K562 (cell line): ENCODE data around the gene MCL1. TPM values are rescaled to one million over a fixed set of nuclear protein-coding genes. Genes with fewer than 3 reads are reported as not detected.

Experiments
- C11orf30 ChIP-seq: fragments of 450-650 bp; IDR thresholded peaks from 2 replicates; pipeline ENCODE4 v1.6.1; 2016; ENCODE audit warnings: low read depth, mild to moderate bottlenecking
- NFIC ChIP-seq: fragments of 450-650 bp; IDR thresholded peaks from 2 replicates; pipeline ENCODE4 v1.6.1; 2017; ENCODE audit warnings: mild to moderate bottlenecking, inconsistent platforms
- NR0B1 ChIP-seq: fragments of 450-650 bp; IDR thresholded peaks from one replicate; pipeline ENCODE4 v1.6.1; 2018; ENCODE audit warnings: mild to moderate bottlenecking, moderate library complexity; ENCODE audit not compliant: partially characterized antibody
- SIN3A ChIP-seq, 2 experiments: fragments of 150-350 bp in 1 of 2; IDR thresholded peaks; 2 replicates each; pipeline ENCODE4 v1.6.1; 2011 to 2016; ENCODE audit warnings: borderline replicate concordance in 2 of 2, low read depth in 2 of 2, low read length in 2 of 2, mild to moderate bottlenecking in 2 of 2, moderate library complexity in 2 of 2; ENCODE audit not compliant: control insufficient read depth in 1 of 2
- TSC22D4 ChIP-seq: fragments of 450-650 bp; IDR thresholded peaks from 2 replicates; pipeline ENCODE4 v1.6.1; 2016; ENCODE audit warnings: missing genetic modification characterization, missing biosample characterization, control low read depth
- USF2 ChIP-seq: sonication (generic); formaldehyde crosslinking; IDR thresholded peaks from 2 replicates; pipeline ENCODE4 v1.5.0; 2020; ENCODE audit warnings: missing genetic modification reagents
- ZBTB40 ChIP-seq, 2 experiments: fragments of 450-650 bp in 1 of 2; sonication (generic) in 1 of 2; formaldehyde crosslinking in 1 of 2; IDR thresholded peaks; 2 replicates each; pipeline versions ENCODE4 v1.7.1 to v1.9.0; 2016 to 2022; ENCODE audit warnings: inconsistent platforms in 1 of 2, mild to moderate bottlenecking in 1 of 2, missing genetic modification reagents in 1 of 2
- ZEB2 ChIP-seq: fragments of 450-650 bp; IDR thresholded peaks from 2 replicates; pipeline ENCODE4 v1.6.1; 2016
- ZNF23 ChIP-seq: fragments of 250-450 bp; sonication (Bioruptor Pico); IDR thresholded peaks from 2 replicates; pipeline ENCODE4 v1.4.0; 2020; ENCODE audit warnings: mild to moderate bottlenecking
- ZNF518B ChIP-seq: fragments of 250-450 bp; sonication (Bioruptor Pico); IDR thresholded peaks from 2 replicates; pipeline ENCODE4 v1.5.0; 2021; ENCODE audit warnings: mild to moderate bottlenecking, moderate library complexity
- polyA plus RNA-seq, 8 experiments: library from polyadenylated mRNA; depleted of rRNA in 4 of 8; stranded (reverse) in 5 of 8; unstranded in 3 of 8; fragments of >200 nt; fragmentation: Nextera tagmentation in 2 of 8; fragmentation: Illumina TruSeq in 1 of 8; extraction: Ambion mirVana in 2 of 8; extraction: Trizol in 1 of 8; gene quantifications; 2 replicates each; pipeline versions ENCODE4 v1.2.1 to v1.2.3, GENCODE V29; 2011 to 2014; ENCODE audit warnings: inconsistent platforms in 1 of 8, missing spikeins in 1 of 8
- total RNA-seq, 7 experiments: library from RNA; depleted of rRNA in 6 of 7; stranded (reverse); fragments of >200 nt in 6 of 7; fragmentation: Illumina TruSeq in 2 of 7; extraction: Trizol in 2 of 7; gene quantifications; 2 replicates each; pipeline versions ENCODE4 v1.2.1 to v1.2.3, GENCODE V29; 2011 to 2021; ENCODE audit warnings: low replicate concordance in 1 of 7

The MCL1 gene
- total and polyA plus RNA-seq, 9 of the 15 experiments (the other 6 are each of a cell fraction or from before 2014, with no cell fraction given), result 27.1 to 224 (median 138) TPM

- TF ChIP-seq SIN3A (IDR thresholded peaks at IDR 0.05; ENCODE audit: borderline replicate concordance in 2 of 2, control insufficient read depth in 1 of 2, low read depth in 2 of 2, low read length in 2 of 2) (no peak), ZNF518B (CRISPR knock-in tag) (no peak), ZNF23 (CRISPR knock-in tag) (peak; percentile 53; the same call in 1 of the 2 replicates), ZBTB40 (IDR thresholded peaks at IDR 0.05) (no peak), ZBTB40 (CRISPR knock-in tag; IDR thresholded peaks at IDR 0.05) (no peak), NR0B1 (no peak), NFIC (no peak), USF2 (CRISPR knock-in tag) (no peak), ZEB2 (no peak), TSC22D4 (tag) (no peak), C11orf30 (0 out of 2 replicates have a peak, but pooled peaks have one; percentile 51)
Measured at GRCh38 chr1:150615346-150616201, 36.2 kb upstream of the MCL1 start (continued).
